ENCODE measurements around the gene CERKL. TPM values are rescaled to one million over a fixed set of nuclear protein-coding genes. Genes with fewer than 3 reads are reported as not detected.

Gene CERKL
- total and polyA plus RNA-seq, 9 of the 15 experiments (the other 6 are each of a cell fraction or from before 2014, with no cell fraction given): 0.04 to 0.08 TPM; not detected in 7

- Histone ChIP-seq H3K4me2 (ENCODE audit: insufficient read depth, low read length) (no peak overlapping the region), H3K4me1 (replicated peaks in 1 of 2; ENCODE audit: control insufficient read depth in 2 of 2, insufficient read depth in 2 of 2, low read length in 2 of 2) (no peaks in the 10 kb centered on the region), H3K4me3 (no peak overlapping the region), H3K9ac (ENCODE audit: insufficient read depth in 1 of 2, low read depth in 2 of 2, low read length in 2 of 2) (no peak overlapping the region), H3K27ac (ENCODE audit: extremely low read depth, low read depth, low read length) (no peak overlapping the region), H3K9me3 (replicated peaks; ENCODE audit: control insufficient read depth, insufficient read depth, low read depth, low read length) (no peaks in the 10 kb centered on the region), H4K20me1 (replicated peaks; ENCODE audit: control insufficient read depth, insufficient read depth, low read length) (no peaks in the 10 kb centered on the region), H3K36me3 (ENCODE audit: control insufficient read depth, insufficient read depth, low read length) (no peaks in the 10 kb centered on the region), H2AFZ (ENCODE audit: low read depth, low read length) (no peak overlapping the region), H3K79me2 (ENCODE audit: control insufficient read depth, insufficient read depth, low read length) (no peaks in the 10 kb centered on the region), H3K27me3 (ENCODE audit: control insufficient read depth in 2 of 2, insufficient read depth in 2 of 2, low read length in 2 of 2) (no peaks in the 10 kb centered on the region), H3K9me1 (ENCODE audit: control insufficient read depth, insufficient read depth, low read length) (no peaks in the 10 kb centered on the region)
- ChIA-PET CTCF (ENCODE audit: low intra/inter-chr PET ratio) (no interaction called here), POLR2A (interaction anchor here (1.2 kb wide), 1 partner anchor 9 kb away, joined by 4 read pairs; no protein-coding TSS in a partner anchor)
- in situ Hi-C loops (cut with MboI) (no loop called here), intact Hi-C loops (cut with micrococcal nuclease) (no loop called here)
- no TSS peak for BruUV-seq (replicated peaks)
- DNase-seq (ENCODE audit: extremely low read depth in 1 of 4, low spot score in 3 of 4) (no peak), FAIRE-seq (no peak), ATAC-seq (no peak)
- TF ChIP-seq CREBBP (IDR thresholded peaks at IDR 0.05; ENCODE audit: low read depth, low read length) (no peak), JUND (IDR thresholded peaks at IDR 0.05; ENCODE audit: borderline replicate concordance, low read depth, low read length) (no peak), JUND (tag; IDR thresholded peaks at IDR 0.05; ENCODE audit: borderline replicate concordance, low read depth, low read length) (no peak), JUN (IDR thresholded peaks at IDR 0.05; ENCODE audit: borderline replicate concordance, low read depth, low read length) (no peak), JUN (CRISPR knock-in tag; IDR thresholded peaks at IDR 0.05; ENCODE audit: borderline replicate concordance) (no peak), EHMT2 (IDR thresholded peaks at IDR 0.05) (no peak), ZNF23 (CRISPR knock-in tag; IDR thresholded peaks at IDR 0.05) (no peak), BRCA1 (IDR thresholded peaks at IDR 0.05) (no peak), BRCA1 (CRISPR knock-in tag; IDR thresholded peaks at IDR 0.05) (no peak), ZNF644 (tag; IDR thresholded peaks at IDR 0.05; ENCODE audit: low read depth) (no peak), POLR2AphosphoS2 (IDR thresholded peaks at IDR 0.05; ENCODE audit: low read length) (no peak), IRF9 (tag; IDR thresholded peaks at IDR 0.05) (no peak)
- TF ChIP-seq, protein P1, sequence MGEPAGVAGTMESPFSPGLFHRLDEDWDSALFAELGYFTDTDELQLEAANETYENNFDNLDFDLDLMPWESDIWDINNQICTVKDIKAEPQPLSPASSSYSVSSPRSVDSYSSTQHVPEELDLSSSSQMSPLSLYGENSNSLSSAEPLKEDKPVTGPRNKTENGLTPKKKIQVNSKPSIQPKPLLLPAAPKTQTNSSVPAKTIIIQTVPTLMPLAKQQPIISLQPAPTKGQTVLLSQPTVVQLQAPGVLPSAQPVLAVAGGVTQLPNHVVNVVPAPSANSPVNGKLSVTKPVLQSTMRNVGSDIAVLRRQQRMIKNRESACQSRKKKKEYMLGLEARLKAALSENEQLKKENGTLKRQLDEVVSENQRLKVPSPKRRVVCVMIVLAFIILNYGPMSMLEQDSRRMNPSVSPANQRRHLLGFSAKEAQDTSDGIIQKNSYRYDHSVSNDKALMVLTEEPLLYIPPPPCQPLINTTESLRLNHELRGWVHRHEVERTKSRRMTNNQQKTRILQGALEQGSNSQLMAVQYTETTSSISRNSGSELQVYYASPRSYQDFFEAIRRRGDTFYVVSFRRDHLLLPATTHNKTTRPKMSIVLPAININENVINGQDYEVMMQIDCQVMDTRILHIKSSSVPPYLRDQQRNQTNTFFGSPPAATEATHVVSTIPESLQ (CRISPR knock-in tag; IDR thresholded peaks at IDR 0.05): no peak
- 0% methylated on average over 1 of the region's 1 CpG for WGBS (ENCODE audit: insufficient coverage, low coverage, missing lambda C conversion rate)
Observed at GRCh38 chr2:181667234-181667633, 10.3 kb upstream of the CERKL start.

Data from K562 (cell line).